ENCODE data around the gene TBX10. TPM values are rescaled to one million over a fixed set of nuclear protein-coding genes. Genes with fewer than 3 reads are reported as not detected.

The TBX10 gene
- total RNA-seq, 2 experiments from 2014 or later: 2.4 to 5.3 TPM

DNA sequence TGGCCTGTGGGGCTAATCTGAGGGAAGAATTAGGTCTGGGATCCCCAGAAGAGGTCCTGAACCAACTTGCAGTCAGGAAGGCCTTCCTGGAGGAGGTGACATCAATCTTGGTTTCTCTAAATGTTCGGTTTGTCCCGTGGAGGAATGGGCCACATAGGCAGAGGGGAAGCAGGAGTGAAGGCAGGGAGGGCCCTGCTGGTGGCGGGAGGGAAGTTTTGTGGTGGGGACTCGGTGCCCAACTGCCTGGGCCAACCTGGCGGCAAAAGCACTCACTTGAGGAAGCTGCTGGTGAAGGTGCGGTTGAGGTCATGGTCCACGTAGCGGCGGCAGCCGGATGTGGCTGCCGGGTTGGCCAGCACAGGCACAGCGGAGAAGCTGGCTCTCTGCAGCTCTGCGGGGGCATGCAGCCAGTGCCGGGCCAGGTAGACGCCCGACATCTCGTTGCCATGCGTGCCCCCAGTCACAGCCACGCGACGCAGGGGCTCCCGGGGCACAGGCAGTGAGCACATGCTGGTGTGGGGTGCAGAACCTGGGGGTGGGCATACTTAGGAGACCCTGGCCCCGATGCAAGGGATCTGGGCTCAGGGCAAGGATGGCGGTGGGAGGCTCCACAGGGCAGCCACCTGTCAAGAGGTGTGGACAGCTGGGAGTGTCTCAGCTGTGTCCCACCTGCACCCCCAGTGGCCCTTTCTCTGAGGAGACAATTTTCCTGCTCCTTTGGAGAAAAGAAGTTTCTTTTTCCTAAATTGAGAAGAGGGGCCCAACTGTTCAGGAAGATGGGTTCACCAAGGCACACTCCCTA, 7.2 kb upstream of the TBX10 start:
- POLR2A ChIA-PET: interaction anchor here (0.9 to 8.0 kb wide), 5 partner anchors 12 to 63 kb away, joined by 3 to 69 read pairs (median 5); partner anchors contain the start of genes GSTP1 and NUDT8
- TF ChIP-seq EZH2phosphoT487 (IDR thresholded peaks at IDR 0.05; ENCODE audit: borderline replicate concordance, low read depth, low read length): no peak
- TF ChIP-seq, protein P1, sequence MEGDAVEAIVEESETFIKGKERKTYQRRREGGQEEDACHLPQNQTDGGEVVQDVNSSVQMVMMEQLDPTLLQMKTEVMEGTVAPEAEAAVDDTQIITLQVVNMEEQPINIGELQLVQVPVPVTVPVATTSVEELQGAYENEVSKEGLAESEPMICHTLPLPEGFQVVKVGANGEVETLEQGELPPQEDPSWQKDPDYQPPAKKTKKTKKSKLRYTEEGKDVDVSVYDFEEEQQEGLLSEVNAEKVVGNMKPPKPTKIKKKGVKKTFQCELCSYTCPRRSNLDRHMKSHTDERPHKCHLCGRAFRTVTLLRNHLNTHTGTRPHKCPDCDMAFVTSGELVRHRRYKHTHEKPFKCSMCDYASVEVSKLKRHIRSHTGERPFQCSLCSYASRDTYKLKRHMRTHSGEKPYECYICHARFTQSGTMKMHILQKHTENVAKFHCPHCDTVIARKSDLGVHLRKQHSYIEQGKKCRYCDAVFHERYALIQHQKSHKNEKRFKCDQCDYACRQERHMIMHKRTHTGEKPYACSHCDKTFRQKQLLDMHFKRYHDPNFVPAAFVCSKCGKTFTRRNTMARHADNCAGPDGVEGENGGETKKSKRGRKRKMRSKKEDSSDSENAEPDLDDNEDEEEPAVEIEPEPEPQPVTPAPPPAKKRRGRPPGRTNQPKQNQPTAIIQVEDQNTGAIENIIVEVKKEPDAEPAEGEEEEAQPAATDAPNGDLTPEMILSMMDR (conservative IDR thresholded peaks at IDR 0.05; ENCODE audit: low read length): peak; percentile 42

DNA sequence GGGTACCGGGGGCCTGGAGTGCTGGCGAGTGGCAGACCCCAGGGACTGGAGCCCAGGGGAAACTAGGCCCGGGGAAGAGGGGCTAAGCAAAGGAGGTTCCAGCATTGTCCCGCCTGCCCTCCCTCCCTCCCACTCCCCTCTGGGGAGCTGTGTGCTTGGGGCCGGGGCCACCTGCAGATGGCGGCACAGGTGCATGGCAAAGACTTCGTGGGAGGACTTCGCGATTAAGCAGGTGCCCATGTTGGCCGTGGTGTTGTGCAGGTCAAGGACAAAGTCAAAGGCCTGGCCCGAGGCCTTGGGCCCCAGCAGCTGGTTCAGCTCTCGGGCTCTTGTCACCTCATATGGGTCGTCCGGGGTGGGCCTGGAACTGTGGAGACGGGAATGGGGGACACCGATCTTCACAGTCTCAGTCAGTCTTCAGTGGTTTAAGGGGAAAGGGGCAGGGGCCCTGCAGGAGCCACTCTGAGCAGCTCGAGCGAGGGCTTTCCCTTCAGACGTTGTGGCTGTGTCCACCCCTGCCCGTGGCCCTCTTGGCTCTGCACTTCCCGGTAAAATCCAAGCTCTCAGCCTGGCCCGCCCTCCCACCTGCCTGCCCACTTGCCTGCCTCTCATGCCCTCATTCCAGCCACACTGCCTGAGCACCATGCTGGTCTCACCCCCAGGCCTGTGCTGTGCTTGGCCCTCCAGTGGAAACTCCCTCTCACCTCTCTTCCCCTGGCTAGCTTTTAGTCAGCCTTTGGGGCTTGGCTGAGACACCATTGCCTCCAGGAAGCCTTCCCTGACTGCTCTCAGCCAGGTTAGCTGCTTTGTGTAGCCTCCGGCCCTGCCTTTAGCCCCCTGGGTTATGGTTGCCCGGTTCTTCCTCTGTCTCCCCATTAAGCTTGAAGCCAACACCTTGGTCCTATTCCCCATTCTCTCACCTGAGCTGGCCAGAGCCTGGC, 6.2 kb upstream of the TBX10 start:
- DNase-seq (ENCODE audit: low spot score): peak; percentile 88
- H3K79me2 ChIP-seq (ENCODE audit: insufficient read depth, low read depth, low read length): no peaks in the 10 kb centered on the region
- TF ChIP-seq EZH2phosphoT487 (IDR thresholded peaks at IDR 0.05; ENCODE audit: borderline replicate concordance, low read depth, low read length): no peak
- TF ChIP-seq, protein P1 (conservative IDR thresholded peaks at IDR 0.05; ENCODE audit: low read length): peak; percentile 78
- H3K9me2 ChIP-seq (ENCODE audit: insufficient read depth, low read length): no peaks in the 10 kb centered on the region
- H3K4me2 ChIP-seq (ENCODE audit: low read length): peak overlapping the region; percentile 79
- intact Hi-C loops (cut with micrococcal nuclease; ENCODE audit: unreplicated experiment): loop anchor here (1.0 to 10.0 kb wide), 8 partner anchors 13 to 378 kb away; partner anchors contain the start of genes CDK2AP2, GRK2, PITPNM1 and PPP1CA
- peak overlapping the region; percentile 70 for H3K4me3 ChIP-seq (ENCODE audit: low read depth, low read length, poor library complexity, severe bottlenecking)
- no peaks in the 10 kb centered on the region for H4K20me1 ChIP-seq (ENCODE audit: insufficient read depth, low read length)
- H3K27ac ChIP-seq (ENCODE audit: low read depth, low read length, poor library complexity, severe bottlenecking): peak overlapping the region; percentile 97
- no peaks in the 10 kb centered on the region; the same call in 1 of the 2 replicates for H3K36me3 ChIP-seq (ENCODE audit: insufficient read depth, low read length)
- peak overlapping the region; percentile 30; the same call in 1 of the 2 replicates for H2AFZ ChIP-seq (ENCODE audit: low read length)
- ChIA-PET CTCF (ENCODE audit: unreplicated experiment) (interaction anchor here (0.6 to 4.0 kb wide), 7 partner anchors 9 to 626 kb away, joined by 3 to 38 read pairs (median 5); partner anchors contain the start of gene NUDT8), POLR2A (interaction anchor here (0.5 to 8.0 kb wide), 8 partner anchors 10 to 88 kb away, joined by 3 to 69 read pairs (median 5); partner anchors contain the start of gene NUDT8)
- peaks cover 67% of the 10 kb centered on the region for H3K4me1 ChIP-seq (ENCODE audit: insufficient read depth, low read length, poor library complexity, severe bottlenecking)
- no peaks in the 10 kb centered on the region for H3K9me3 ChIP-seq (ENCODE audit: low read length)
- no TSS peak for BruUV-seq (replicated peaks)

More for the DNA sequence above, 7.2 kb upstream of the TBX10 start:
- no peaks in the 10 kb centered on the region for H4K20me1 ChIP-seq (ENCODE audit: insufficient read depth, low read length)
- intact Hi-C loops (cut with micrococcal nuclease; ENCODE audit: unreplicated experiment): loop anchor here (5.0 to 10.0 kb wide), 5 partner anchors 139 to 379 kb away; partner anchors contain the start of genes CDK2AP2, GRK2, PITPNM1 and PPP1CA
- CTCF ChIA-PET (ENCODE audit: unreplicated experiment): interaction anchor here (1.7 to 4.0 kb wide), 5 partner anchors 12 to 45 kb away, joined by 5 to 38 read pairs (median 13); partner anchors contain the start of gene NUDT8
- H3K79me2 ChIP-seq (ENCODE audit: insufficient read depth, low read depth, low read length): peaks cover 5% of the 10 kb centered on the region; the same call in 1 of the 2 replicates
- H3K9me3 ChIP-seq (ENCODE audit: low read length): no peaks in the 10 kb centered on the region
- H3K36me3 ChIP-seq (ENCODE audit: insufficient read depth, low read length): no peaks in the 10 kb centered on the region; the same call in 1 of the 2 replicates
- H2AFZ ChIP-seq (ENCODE audit: low read length): no peak overlapping the region; the same call in 1 of the 2 replicates
- H3K4me1 ChIP-seq (ENCODE audit: insufficient read depth, low read length, poor library complexity, severe bottlenecking): peaks cover 77% of the 10 kb centered on the region
- no peaks in the 10 kb centered on the region for H3K9me2 ChIP-seq (ENCODE audit: insufficient read depth, low read length)
- peak overlapping the region; percentile 97 for H3K27ac ChIP-seq (ENCODE audit: low read depth, low read length, poor library complexity, severe bottlenecking)
- peak; percentile 94 for DNase-seq (ENCODE audit: low spot score)
- H3K4me3 ChIP-seq (ENCODE audit: low read depth, low read length, poor library complexity, severe bottlenecking): peak overlapping the region; percentile 70
- BruUV-seq (replicated peaks): no TSS peak
- peak overlapping the region; percentile 79 for H3K4me2 ChIP-seq (ENCODE audit: low read length)

Measured in OCI-LY7 (cell line).